ENCODE measurements around the gene TMEM214. TPM values are rescaled to one million over a fixed set of nuclear protein-coding genes. Genes with fewer than 3 reads are reported as not detected.

TMEM214 gene
- total RNA-seq, 1 donor from 2014 or later: 62.9 TPM

GRCh38 chr2:27018142-27018541 is 14.6 kb upstream of the TMEM214 start:
- DNase-seq: no peak

GRCh38 chr2:27019459-27019858 is 13.3 kb upstream of the TMEM214 start:
- DNase-seq: no peak
- H3K27me3 ChIP-seq (ENCODE audit: low read depth): no peaks in the 10 kb centered on the region
- ATAC-seq: no peak
- TF ChIP-seq CTCF (IDR thresholded peaks at IDR 0.05): no peak
- H3K36me3 ChIP-seq: peaks cover 22% of the 10 kb centered on the region
- intact Hi-C loops (cut with DNase I): loop anchor here (5.0 kb wide), 1 partner anchor 57 kb away; no protein-coding TSS in a partner anchor
- H3K4me3 ChIP-seq: no peak overlapping the region
- peaks cover 13% of the 10 kb centered on the region for H3K4me1 ChIP-seq
- H3K9me3 ChIP-seq: no peaks in the 10 kb centered on the region
- no peak overlapping the region for H3K27ac ChIP-seq

More at GRCh38 chr2:27018142-27018541, 14.6 kb upstream of the TMEM214 start:
- TF ChIP-seq CTCF (IDR thresholded peaks at IDR 0.05): no peak
- intact Hi-C loops (cut with DNase I): loop anchor here (5.0 kb wide), 1 partner anchor 56 kb away; no protein-coding TSS in a partner anchor
- ATAC-seq: no peak
- H3K4me3 ChIP-seq: no peak overlapping the region
- no peak overlapping the region for H3K27ac ChIP-seq
- no peaks in the 10 kb centered on the region for H3K27me3 ChIP-seq (ENCODE audit: low read depth)
- no peaks in the 10 kb centered on the region for H3K9me3 ChIP-seq
- peaks cover 10% of the 10 kb centered on the region for H3K36me3 ChIP-seq
- peaks cover 13% of the 10 kb centered on the region for H3K4me1 ChIP-seq

GRCh38 chr2:27019931-27020855 is 12.6 kb upstream of the TMEM214 start:
- H3K27ac ChIP-seq: no peak overlapping the region

GRCh38 chr2:27021253-27022049 is 11.3 kb upstream of the TMEM214 start:
- Histone ChIP-seq H3K27me3 (ENCODE audit: low read depth) (no peaks in the 10 kb centered on the region), H3K27ac (no peak overlapping the region), H3K4me3 (no peak overlapping the region), H3K4me1 (no peaks in the 10 kb centered on the region), H3K36me3 (peaks cover 38% of the 10 kb centered on the region), H3K9me3 (no peaks in the 10 kb centered on the region)
- TF ChIP-seq CTCF (IDR thresholded peaks at IDR 0.05): no peak
- ATAC-seq (no peak), DNase-seq (no peak)
- intact Hi-C loops (cut with DNase I): no loop called here

More at GRCh38 chr2:27019931-27020855, 12.6 kb upstream of the TMEM214 start:
- Histone ChIP-seq H3K9me3 (no peaks in the 10 kb centered on the region), H3K36me3 (peaks cover 25% of the 10 kb centered on the region), H3K4me1 (peaks cover 10% of the 10 kb centered on the region), H3K27me3 (ENCODE audit: low read depth) (no peaks in the 10 kb centered on the region), H3K4me3 (no peak overlapping the region)
- TF ChIP-seq CTCF (IDR thresholded peaks at IDR 0.05): no peak
- ATAC-seq (no peak), DNase-seq (no peak)
- intact Hi-C loops (cut with DNase I): loop anchor here (5.0 kb wide), 1 partner anchor 58 kb away; no protein-coding TSS in a partner anchor

GRCh38 chr2:27023740-27024139 is 9.0 kb upstream of the TMEM214 start:
- Histone ChIP-seq H3K4me3 (no peak overlapping the region), H3K4me1 (no peaks in the 10 kb centered on the region), H3K36me3 (peaks cover 44% of the 10 kb centered on the region), H3K27ac (no peak overlapping the region), H3K9me3 (no peaks in the 10 kb centered on the region), H3K27me3 (ENCODE audit: low read depth) (no peaks in the 10 kb centered on the region)
- intact Hi-C loops (cut with DNase I): no loop called here
- DNase-seq (no peak), ATAC-seq (no peak)
- no peak for TF ChIP-seq CTCF (IDR thresholded peaks at IDR 0.05)
